Measurements from ENCODE around the gene NEFH. TPM values are rescaled to one million over a fixed set of nuclear protein-coding genes. Genes with fewer than 3 reads are reported as not detected.

NEFH gene
- total RNA-seq, 1 donor from 2014 or later = 3.5 TPM

DNA sequence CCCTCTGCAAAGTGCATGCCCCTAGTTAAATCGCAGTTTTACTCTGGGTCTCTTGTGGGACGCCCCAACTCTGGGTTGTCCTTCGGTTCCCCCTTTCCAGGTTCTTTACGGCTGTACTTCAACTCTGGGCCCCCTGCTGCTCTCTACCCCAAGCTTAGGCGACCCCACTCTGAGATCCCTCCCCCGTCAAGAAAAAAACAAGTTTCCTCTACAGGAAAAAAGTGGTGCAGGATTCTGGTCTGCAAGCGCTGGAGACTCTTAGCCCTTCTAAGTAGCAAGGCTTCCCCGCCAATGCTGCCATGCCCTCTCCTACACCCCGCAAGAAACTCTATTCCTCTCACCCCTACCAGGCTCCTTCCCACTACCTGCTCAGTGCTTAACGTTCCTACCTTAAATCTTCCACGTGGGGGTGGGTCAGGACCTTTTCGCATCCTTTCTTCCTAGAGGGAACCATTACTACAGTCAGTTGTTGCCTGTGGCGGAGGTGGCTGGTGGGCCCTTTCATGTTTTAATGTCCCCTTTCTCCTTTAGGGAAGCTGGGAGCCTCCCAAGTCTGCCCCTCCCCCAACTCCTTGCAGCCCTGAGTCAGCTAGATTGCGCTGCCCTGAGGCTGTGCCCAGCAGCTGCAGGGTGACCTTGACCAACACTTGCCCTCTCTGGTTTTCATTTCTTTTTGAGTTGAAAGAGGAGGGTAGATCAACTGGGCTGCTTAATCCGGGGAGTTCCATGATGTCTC, 1.4 kb downstream of the NEFH start:
- Mint-ChIP-seq H3K4me1 (peaks cover 24% of the 10 kb centered on the region), H3K36me3 (no peaks in the 10 kb centered on the region), H3K27me3 (ENCODE audit: low read depth) (peaks cover 64% of the 10 kb centered on the region), H3K27ac (no peak overlapping the region), H3K9me3 (no peaks in the 10 kb centered on the region), H3K4me3 (peak overlapping the region; percentile 63)
- no peak for DNase-seq (ENCODE audit: low spot score in 2 of 2, unreplicated experiment in 2 of 2)
- TF ChIP-seq, protein P1, sequence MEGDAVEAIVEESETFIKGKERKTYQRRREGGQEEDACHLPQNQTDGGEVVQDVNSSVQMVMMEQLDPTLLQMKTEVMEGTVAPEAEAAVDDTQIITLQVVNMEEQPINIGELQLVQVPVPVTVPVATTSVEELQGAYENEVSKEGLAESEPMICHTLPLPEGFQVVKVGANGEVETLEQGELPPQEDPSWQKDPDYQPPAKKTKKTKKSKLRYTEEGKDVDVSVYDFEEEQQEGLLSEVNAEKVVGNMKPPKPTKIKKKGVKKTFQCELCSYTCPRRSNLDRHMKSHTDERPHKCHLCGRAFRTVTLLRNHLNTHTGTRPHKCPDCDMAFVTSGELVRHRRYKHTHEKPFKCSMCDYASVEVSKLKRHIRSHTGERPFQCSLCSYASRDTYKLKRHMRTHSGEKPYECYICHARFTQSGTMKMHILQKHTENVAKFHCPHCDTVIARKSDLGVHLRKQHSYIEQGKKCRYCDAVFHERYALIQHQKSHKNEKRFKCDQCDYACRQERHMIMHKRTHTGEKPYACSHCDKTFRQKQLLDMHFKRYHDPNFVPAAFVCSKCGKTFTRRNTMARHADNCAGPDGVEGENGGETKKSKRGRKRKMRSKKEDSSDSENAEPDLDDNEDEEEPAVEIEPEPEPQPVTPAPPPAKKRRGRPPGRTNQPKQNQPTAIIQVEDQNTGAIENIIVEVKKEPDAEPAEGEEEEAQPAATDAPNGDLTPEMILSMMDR (IDR thresholded peaks at IDR 0.05; ENCODE audit: unreplicated experiment) = no peak

DNA sequence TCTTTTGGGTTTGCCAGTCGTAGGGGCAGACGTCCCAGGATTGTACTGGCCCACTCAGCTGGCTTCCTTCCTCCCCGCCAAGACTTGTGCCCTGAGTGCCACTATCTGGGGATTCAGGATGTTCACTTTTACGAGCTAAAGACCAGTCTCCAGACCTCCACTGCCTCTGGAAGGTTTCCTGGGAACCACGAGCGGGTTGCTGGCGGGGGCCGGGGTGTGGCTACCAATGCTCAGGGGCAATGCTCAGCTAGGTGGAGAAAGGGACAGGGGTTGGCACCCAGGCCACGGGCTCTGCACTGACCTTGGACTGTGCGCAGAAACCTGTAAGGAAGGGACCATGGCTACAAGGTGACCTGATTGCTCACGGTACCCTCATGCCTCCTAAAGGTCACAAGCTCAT, 2.2 kb downstream of the NEFH start:
- no peak for DNase-seq (ENCODE audit: low spot score in 2 of 2, unreplicated experiment in 2 of 2)
- peaks cover 24% of the 10 kb centered on the region for H3K4me1 Mint-ChIP-seq
- H3K27me3 Mint-ChIP-seq (ENCODE audit: low read depth) = peaks cover 55% of the 10 kb centered on the region
- H3K9me3 Mint-ChIP-seq = no peaks in the 10 kb centered on the region
- H3K27ac Mint-ChIP-seq = no peak overlapping the region
- no peaks in the 10 kb centered on the region for H3K36me3 Mint-ChIP-seq
- TF ChIP-seq, protein P1 (IDR thresholded peaks at IDR 0.05; ENCODE audit: unreplicated experiment) = no peak
- peak overlapping the region; percentile 63 for H3K4me3 Mint-ChIP-seq

DNA sequence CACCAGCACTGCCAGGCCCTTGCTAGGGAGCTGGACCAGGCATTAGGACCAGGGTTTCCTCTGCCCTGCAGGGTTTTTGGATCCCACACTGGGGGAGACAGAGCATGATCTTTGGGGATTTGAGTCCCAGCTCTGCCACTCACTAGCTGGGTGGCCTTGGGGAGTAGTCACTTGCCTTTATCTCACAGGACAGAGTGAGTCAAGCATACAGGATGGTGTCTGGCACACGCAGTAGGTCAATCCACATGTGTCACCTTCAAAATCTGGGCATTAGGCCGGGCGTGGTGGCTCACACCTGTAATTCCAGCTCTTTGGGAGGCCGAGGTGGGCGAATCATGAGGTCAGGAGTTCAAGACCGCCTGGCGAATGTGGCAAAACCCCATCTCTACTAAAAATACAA, 2.7 kb downstream of the NEFH start:
- H3K4me3 Mint-ChIP-seq = no peak overlapping the region
- peaks cover 51% of the 10 kb centered on the region for H3K27me3 Mint-ChIP-seq (ENCODE audit: low read depth)
- no peak for DNase-seq (ENCODE audit: low spot score in 2 of 2, unreplicated experiment in 2 of 2)
- peaks cover 24% of the 10 kb centered on the region for H3K4me1 Mint-ChIP-seq
- TF ChIP-seq, protein P1 (IDR thresholded peaks at IDR 0.05; ENCODE audit: unreplicated experiment) = no peak
- no peaks in the 10 kb centered on the region for H3K9me3 Mint-ChIP-seq
- no peak overlapping the region for H3K27ac Mint-ChIP-seq
- H3K36me3 Mint-ChIP-seq = no peaks in the 10 kb centered on the region

DNA sequence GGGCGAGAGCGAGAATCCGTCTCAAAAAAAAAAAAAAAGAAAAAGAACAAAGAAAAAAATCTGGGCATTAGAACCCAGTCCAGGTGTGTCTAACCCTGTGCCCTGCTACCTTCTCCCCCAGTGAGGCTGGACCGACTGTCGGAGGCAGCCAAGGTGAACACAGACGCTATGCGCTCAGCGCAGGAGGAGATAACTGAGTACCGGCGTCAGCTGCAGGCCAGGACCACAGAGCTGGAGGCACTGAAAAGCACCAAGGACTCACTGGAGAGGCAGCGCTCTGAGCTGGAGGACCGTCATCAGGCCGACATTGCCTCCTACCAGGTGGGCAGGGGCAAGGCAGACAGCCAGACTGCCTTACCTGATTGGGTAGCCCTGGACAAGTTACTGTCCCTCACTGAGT, 3.2 kb downstream of the NEFH start:
- Mint-ChIP-seq H3K36me3 (no peaks in the 10 kb centered on the region), H3K4me1 (peaks cover 20% of the 10 kb centered on the region), H3K4me3 (no peak overlapping the region), H3K27ac (no peak overlapping the region), H3K27me3 (ENCODE audit: low read depth) (peaks cover 45% of the 10 kb centered on the region), H3K9me3 (no peaks in the 10 kb centered on the region)
- DNase-seq (ENCODE audit: low spot score in 2 of 2, unreplicated experiment in 2 of 2) = no peak
- TF ChIP-seq, protein P1 (IDR thresholded peaks at IDR 0.05; ENCODE audit: unreplicated experiment) = no peak

DNA sequence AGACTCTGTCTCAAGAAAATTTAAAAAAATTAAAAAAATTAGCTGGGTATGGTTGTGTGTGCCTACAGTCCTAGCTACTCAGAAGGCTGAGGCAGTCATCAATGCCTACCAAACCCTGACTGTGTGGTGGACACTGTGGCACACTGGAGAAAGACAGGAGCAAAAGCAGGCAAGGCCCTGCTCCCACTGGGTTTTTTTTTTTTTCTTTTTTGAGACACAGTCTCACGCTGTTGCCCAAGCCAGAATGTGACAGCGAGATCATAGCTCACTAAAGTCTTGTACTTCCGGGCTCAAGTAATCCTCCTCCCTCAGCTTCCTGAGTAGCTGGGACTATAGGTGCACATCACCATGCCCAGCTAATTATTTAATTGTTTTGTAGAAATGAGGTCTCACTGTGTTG, 4.6 kb downstream of the NEFH start:
- peaks cover 10% of the 10 kb centered on the region for H3K4me1 Mint-ChIP-seq
- DNase-seq (ENCODE audit: low spot score in 2 of 2, unreplicated experiment in 2 of 2) = no peak
- H3K36me3 Mint-ChIP-seq = peaks cover 5% of the 10 kb centered on the region
- no peak overlapping the region for H3K4me3 Mint-ChIP-seq
- H3K9me3 Mint-ChIP-seq = no peaks in the 10 kb centered on the region
- H3K27me3 Mint-ChIP-seq (ENCODE audit: low read depth) = peaks cover 34% of the 10 kb centered on the region
- TF ChIP-seq, protein P1 (IDR thresholded peaks at IDR 0.05; ENCODE audit: unreplicated experiment) = no peak
- no peak overlapping the region for H3K27ac Mint-ChIP-seq

All from mesothelial cell of epicardium (in vitro differentiated cells).